HG03378 (cell line): Measurements from ENCODE around the gene SLC4A11.
"Not testable (repeated sequence)": the region's sequence is repeated elsewhere in the genome, so short reads cannot be mapped to it uniquely, and the experiment has no call there.

ENCODE experiments used
- ATAC-seq: cut with Tn5 transposase; IDR thresholded peaks from one replicate; pipeline ENCODE4 v1.9.1; 2021; ENCODE audit warnings: mild to moderate bottlenecking, moderate library complexity; ENCODE audit not compliant: unreplicated experiment

Gene SLC4A11

DNA sequence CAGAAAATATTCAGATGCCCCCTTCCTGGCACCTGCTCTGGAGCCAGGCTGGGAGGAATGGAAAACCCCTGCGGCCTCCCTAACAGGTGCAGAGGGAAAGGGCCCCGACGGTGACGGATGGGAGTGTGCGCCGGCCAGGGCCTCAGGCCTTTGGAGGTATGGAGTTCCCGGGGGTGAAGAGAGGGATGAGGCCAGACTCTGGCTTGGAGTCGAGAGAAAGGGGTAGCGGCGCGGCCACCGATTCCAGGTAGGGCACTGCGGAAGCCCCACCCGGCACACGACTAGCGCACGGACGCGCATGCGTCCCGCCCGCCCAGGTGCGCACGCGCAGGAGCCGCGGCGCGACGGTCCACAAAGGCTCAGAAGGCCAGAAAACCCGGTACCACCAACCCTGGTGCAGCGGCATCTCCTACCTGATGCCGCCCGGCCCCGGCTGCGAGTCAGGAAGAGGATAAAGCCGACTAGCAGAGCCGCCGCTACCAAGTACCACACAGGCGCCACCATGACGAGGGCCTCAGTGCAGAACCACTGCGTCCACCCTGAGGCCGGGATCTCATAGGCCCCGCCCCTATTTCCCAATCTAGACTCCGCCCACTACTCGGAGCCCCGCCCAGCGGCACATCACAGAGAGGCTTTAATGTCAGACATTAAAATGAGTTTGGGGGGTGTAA is 34.7 kb downstream of the SLC4A11 start, which contains the start of gene DDRGK1:
Gene DDRGK1, minus strand, starts transcription at position 559 of the 671 bp plus-strand sequence. Its CDS starts 55 bp downstream, at position 504.
- peak; percentile 78 for ATAC-seq

DNA sequence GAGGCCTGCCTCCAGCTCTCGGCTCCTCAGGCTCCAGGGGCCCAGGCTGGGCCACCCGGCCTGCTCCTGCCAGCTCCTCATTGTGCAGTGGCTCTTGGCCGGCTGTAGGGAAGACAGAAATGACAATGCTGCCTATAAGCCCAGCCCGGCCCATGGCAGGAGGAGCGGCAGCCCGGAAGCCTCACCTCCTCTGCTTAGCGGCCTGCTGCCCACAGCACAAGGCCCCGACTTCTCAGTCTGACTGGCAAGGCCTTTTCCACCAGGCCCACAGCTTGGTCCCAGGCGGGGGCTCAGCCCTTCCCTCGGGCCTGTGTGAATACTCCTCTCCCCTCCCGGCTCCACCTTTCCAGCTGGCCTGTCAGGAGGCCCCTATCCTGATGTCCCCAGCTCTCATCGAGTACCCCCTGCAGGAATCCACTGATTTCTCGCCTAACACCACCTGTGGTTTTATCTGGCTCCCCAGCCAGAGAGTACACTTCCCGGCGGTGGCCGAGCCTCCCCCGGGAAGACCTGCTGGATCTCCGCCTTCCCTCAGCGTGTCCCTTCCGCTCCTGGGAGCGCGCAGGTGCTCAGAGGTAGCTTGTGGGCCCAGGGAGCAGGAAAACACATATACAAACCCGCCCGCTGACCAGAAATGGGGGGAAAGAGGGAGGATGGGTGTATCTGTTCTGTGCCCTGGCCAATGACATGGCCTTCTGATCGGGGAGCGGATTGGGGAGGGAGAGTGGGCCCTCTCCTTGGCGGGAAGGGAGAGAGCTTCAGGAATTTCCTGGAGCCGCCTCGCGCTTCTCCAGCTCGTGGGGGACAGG is 35.5 kb downstream of the SLC4A11 start:
- ATAC-seq, result peak; percentile 16

DNA sequence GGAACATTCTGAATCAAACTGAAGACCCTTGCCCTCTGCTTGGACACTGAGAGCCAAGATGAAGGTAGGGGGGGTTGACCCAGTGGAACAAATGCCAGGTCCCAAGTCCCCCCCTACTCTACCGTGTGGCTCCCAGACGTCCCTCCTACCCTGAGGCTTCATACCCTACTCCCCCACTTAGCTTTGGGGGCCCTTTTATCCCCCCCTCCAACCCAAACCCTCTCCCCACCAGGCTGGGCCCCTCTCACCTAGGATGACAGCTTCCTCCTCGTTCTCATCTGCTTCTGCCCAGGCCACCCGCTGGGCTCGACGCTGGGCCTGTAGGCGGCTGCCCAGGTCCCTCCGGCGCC is 36.0 kb downstream of the SLC4A11 start:
- ATAC-seq, result no peak

DNA sequence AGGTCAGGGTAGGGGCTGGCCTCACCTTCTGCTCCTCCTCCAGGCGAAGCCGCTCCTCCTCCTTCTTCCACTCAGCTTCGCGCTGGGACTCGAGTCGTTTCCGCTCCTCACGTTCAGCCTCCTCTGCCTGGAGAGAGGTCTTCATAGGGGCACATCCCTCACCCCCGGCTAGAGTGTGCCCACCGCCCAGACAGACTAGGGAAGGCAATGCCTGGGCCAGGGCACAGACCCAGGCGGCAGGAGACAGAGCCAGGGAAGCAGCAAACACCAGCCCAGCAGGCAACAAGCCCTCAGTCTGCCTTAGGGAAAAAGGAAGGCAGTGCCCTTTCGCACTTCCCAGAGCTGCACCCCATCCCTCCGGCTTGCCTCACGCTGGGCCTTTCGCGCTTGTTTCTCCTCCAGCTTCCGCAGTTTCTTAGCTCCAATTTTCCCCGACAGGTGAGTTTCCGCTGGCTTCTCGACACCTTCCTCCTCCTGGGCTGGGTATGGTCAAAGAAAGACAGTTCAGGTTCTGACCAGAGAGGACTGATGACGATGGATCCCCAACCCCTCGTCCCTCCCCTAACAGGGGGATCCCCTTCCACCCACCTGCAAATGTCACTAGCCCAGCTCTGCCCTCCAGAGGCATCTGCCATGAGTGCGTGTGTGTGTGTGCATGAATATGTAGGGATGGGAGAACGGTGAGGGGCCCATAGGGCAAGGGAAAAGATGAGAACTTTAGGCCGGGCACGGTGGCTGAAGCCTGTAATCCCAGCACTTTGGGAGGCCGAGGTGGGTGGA is 38.8 kb downstream of the SLC4A11 start:
- no peak for ATAC-seq

DNA sequence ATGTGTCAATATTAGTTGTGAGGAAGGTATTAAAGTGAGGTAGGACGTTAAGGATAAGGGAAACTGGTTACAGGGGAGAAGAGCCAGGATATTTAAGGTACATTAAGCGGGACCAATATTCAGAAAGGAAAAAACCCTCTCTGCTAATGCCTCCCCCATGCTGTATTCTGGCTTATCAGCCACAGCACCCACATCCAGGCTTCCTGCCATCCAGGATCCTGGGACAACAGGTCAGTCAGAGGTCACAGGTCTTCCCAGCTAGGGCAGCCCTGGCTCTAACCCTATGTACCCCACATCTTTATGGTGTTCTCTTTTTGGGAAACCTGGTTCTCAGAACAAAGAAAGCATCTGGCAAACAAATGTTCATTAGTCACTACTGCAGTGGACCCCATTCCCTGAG is 39.8 kb downstream of the SLC4A11 start:
- ATAC-seq, result no peak

DNA sequence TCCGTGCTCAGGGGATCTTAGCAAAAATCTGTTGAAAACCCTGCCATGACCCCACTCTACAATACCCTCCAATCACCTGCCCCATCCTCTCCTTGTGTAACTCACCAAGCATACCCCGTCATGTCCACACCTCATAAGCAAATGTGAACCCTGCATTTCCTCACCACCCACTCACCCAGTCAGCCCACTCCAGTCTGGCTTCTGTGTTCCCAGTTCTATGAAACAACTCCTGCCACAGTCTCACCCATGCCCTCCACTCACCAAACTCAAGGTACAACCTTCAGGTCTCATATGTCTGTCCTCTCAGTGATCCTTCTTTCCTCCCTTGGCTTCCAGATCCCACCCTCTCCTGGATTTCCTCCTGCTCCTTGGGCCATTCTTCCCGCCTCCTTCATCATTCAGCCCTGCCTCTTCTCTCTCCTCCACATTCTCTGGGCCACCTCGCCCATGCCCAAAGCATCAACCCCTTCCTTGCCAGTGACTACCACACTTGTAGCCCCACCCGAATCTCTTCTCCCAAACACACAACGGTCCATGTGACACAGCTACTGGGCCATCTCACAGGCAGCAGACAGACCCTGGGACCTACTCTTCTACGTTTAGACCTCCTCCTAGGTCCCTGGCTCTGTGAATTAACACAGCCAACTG is 43.3 kb downstream of the SLC4A11 start:
- no peak for ATAC-seq

DNA sequence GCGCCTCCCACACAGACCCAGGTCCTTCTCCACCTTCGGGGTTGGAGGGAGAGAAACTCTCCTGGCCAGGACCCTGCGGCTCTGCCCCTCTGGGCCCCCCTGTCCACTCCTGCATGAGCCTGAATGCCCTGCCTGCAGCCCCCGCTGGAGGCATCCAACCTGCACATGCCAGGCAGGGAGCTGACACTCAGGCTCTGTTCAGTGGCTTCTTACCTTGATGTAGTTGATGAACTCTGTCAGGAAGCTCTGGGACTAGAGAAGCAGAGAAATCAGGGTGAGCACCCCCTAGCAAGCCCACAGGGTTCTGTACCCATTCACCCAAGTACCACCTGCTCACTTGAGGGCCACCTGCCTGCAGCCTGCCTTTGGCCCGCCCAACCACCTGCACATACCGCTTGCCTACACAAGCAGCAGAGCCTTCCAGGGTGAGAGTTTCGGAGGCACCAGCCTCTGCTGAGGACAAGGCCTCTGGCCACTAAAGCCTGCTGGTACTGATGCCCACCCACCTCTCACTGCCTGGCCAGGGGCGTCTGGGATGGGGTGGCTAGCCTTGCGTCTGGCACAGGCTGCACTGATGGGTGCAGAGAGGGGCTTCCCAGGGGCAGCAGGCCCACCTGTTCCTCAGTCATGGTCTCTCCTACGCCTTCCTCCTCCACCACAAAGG is 44.2 kb downstream of the SLC4A11 start:
- no peak for ATAC-seq

DNA sequence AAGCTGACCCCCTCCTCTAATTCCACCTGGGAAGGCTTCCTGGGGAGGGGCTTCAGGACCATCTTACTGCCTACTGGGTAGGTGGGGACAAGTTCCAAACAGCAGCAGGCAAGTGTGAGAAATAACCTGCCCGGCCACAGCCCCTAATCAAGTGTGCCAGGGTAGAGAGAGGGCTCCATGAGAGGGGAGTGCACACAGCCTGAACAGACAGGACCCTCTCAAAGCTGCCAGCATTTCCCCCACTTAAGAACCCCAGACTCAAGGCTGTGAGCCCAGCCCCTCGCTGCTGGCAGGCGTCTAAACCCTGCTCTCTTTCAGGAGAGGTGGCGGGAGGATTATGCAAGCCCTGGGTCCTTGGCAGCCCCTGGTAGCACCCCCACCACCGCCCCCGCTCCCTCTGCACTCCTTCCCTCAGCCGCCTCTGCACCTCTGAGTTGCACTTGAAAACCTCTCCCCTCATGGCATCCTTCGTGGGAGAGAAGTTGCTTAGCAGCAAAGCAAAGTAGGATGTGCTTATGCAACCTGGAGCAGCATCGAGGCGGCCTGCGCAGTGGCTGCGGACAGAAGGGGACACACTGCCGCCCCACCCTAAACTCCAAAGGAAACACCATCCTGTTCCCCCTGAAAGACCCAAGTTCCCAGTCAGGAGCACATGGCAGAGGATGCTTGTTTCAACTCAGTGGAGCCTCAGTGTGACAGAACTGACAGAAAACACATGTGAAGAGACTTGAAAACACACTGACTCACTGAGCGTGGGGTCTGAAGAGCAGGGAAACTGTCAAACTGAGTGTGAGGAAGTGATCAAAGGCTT is 45.0 kb downstream of the SLC4A11 start:
- ATAC-seq, result no peak

DNA sequence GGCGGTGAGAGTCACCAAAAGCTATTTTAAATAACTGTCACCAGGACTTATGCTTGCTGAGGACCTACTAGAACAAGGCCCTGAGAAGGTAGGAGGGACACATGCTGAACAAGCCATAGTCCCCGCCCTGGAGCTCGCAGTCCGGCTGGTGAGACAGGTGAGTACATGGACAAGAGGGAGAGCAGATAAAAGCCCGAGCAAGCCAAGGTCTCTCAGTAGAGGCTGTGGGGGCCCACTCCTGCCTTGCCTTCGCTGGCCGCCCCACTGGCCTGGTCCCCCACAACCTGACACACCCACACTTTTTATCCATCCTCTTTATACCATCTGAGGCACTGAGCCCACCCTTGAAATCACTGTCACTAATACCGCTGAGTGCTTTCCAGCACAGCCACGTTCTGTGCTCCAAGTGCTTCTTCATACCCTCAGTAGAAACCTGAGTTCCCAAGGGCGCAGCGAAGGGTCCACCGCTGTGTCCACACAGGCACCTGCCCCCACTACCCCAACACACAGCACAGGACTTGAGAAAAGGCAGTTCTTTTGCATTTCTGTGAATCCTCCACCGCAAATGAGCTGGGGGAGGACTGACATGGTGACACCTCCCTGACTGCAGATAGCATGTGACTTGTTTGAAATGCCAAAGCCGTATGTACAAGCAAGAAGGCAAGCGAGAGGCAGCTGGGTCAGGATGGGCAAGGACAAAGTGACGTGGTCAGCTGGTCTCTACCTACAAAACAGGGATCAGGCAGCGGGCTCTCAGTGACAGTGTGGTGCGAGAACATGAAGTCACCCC is 46.6 kb downstream of the SLC4A11 start:
- ATAC-seq, result no peak

DNA sequence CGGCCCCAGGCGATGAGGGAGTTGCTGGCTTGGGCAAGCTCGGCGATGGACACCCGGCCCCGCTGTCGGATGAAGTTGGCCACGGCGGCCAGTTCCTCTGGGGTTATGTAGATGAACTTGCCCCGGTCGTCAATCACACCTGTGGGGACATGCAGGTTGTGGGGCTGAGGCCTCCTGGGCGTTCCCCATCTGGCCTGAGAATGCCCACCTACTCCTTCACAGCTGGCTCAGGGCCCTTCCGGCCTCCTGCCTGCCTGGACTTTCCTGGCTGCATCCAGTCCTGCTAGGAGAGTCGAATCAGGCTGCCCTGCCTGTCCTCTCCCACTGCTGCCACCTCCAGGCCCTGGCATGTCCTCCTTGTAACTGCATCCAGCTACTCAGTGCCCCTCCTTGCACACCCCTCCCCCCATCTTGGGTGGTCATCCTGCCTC is 48.3 kb downstream of the SLC4A11 start:
- no peak for ATAC-seq

DNA sequence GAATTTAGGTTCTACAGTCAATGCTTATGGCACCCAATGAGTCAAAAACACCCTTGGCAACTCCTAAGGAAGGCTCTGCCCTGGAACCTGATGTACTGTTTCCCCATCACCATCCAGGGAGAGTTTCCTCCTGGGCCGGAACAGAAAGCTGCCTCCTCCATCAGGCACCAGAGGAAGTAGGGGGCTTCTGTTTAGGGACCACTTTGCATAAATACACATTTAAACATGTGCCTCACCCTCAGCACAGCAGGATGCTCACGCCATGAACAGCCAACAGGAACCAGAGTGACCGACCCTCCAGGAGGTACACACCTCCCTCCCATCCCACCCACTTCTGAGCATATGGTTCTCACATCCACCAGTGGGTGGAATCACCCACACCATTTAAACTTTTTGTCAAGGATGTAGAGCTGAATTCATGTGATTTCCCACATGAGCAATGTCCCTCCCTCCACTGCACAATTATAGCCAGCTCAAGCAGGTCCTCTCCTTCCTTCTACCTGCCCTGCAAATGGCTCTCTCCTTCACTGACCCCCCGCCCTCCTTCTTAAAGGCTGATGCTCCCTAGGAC is 49.3 kb downstream of the SLC4A11 start:
- no peak for ATAC-seq

DNA sequence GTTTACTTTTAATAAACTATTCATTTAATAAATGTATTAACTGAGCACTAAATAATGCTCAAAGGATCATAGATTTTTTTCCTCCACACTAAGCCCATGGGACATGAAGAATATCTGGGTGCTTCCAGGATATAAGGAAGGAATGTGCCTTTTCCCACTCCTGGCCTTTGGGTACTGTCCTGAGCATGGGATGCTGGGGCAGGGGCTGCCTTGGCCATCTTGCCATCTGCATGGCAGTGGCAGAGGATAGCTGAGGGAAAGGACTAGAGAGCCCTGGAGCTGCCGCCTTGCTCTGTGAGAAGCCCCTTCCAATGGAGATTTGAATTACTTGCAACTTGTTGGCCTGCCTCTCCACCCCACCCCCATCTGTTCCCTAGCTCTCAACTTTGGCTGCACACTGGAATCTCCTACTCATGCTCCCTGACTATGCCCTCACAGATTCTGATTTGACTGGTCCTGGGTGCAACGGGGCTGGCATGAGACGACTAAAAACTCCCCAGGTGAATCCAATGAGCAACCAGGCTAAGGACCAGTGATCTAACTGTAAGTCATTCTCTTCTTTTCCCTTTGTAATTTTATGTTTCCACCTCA is 50.1 kb downstream of the SLC4A11 start:
- no peak for ATAC-seq

DNA sequence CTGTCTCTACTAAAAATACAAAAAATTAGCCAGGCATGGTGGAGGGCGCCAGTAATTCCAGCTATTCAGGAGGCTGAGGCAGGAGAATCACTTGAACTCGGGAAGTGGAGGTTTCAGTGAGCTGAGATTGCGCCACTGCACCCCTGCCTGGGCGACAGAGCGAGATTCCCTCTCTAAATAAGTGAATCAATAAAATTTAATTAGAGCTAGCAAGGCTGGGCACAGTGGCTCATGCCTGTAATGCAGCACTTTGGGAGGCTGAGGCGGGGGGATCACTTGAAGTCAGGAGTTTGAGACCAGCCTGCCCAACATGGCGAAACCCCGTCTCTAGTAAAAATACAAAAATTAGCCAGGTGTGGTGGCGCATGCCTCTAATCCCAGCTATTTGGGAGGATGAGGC is 51.1 kb downstream of the SLC4A11 start:
- not testable (repeated sequence) for ATAC-seq

DNA sequence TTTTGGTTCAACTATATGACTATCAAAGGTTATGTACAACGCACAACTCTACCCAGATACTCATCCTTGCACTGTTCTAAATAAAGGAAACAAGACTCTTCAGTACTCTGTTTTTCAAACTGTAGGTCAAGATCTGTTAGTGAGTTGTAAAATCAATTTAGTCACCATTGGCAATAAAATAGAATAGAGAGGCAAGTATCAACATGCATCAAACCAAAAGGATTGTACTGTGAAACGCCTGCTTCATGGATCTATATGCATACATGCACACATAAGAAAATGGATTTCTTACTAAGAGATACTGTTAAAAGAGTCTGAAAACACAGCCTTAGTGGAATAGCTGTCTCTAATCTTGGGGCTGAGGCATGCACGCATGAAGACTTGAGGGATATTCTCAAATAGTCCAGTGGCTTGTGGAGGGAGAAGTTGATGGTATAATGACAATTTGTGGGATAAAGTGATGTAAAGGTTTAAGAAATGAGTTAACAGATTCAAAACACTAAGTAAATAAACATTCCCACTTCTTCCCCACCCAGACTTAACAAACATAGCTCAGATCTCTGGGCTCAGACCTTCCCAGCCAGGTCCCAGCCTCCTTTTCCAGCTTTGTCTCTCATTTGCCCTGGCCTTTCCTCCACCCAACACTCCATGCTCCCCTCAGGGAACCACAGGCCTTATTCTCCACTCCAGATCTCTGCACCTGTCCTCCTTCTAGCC is 54.9 kb downstream of the SLC4A11 start:
- no peak for ATAC-seq

DNA sequence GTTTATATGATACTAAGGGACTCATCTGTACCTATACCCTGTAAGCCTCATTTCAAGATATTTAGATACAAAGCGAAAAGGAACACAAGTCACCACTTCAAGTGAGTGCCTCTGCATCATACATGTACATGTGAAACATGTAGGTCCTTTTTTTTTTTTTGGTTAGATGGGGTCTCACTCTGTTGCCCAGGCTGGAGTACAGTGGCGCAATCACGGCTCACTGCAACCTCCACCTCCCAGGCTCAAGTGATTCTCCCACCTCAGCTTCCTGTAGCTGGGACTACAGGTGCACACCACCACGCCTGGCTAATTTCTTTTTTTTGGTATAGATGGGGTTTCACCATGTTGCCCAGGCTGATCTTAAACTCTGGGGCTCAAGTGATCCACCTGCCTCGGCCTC is 56.6 kb downstream of the SLC4A11 start:
- ATAC-seq, result not testable (repeated sequence)

DNA sequence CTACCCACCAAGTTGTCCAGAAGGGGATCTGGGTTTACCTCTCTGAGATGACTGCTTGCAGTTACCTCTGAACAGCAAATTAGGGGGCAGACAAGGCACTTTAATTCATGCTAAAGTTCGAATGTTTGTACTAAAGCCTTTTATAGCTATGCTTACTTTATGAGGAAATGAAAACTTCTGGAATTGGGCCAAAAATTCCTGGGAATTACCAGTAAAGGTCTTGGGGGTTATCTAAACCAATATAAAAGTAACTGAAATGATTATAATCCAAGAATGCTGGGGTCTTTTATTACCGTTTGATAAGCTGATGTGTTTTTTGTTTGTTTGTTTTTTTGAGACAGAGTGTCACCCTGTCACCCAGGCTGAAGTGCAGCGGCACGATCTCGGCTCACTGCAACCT is 57.7 kb downstream of the SLC4A11 start:
- ATAC-seq, result no peak

DNA sequence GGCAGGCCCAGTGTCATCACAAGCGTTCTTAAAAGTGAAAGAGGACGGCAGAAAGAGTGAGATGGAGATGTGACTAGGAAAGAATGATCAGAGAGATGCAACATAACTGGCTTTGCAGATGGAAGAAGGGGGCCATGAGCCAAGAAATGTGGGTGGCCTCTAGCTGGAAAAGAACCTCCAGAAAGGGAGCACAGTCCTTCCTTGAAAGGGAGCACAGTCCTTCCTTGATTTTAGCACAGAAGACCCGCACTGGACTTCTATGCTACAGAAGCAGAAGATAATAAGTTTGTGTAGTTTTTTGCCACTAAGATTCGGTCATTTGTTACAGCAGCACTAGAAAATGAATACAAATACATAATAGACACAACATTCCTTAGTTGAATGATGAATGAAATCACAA is 58.7 kb downstream of the SLC4A11 start:
- no peak for ATAC-seq
